Neural cell (in vitro differentiated cells): Measurements from ENCODE around the gene EFEMP2.

Source experiments
- EP300 ChIP-seq: fragments of 450-650 bp; conservative IDR thresholded peaks from 2 replicates; pipeline ENCODE4 v1.6.1; 2014; ENCODE audit warnings: antibody characterized with exemption, mild to moderate bottlenecking, moderate library complexity; ENCODE audit not compliant: poor library complexity, severe bottlenecking
- POLR2AphosphoS5 ChIP-seq: IDR thresholded peaks from 2 replicates; pipeline ENCODE4 v1.6.1; 2012
- TF ChIP-seq, protein P1 (sequence below): fragments of 450-650 bp; IDR thresholded peaks from 2 replicates; pipeline ENCODE4 v1.5.1; 2014; ENCODE audit warnings: antibody characterized with exemption, mild to moderate bottlenecking, moderate library complexity; ENCODE audit not compliant: poor library complexity, severe bottlenecking

DNA sequence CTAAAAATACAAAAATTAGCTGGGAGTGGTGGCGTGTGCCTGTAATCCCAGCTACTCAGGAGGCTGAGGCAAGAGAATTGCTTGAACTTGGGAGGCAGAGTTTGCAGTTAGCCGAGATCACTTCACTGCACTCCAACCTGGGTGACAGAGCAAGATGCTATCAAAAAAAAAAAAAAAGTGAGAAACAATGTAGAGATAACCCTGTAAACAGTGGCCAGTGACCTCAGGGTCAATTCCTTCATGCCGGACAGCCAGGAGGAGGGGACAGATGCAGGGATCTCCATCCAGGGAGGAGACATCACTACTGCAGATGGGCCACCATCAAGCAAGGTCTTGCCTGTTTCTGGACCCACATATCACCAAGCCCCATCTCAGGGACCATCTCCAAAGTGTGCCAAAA lies 24.9 kb downstream of the EFEMP2 start:
- TF ChIP-seq, protein P1, sequence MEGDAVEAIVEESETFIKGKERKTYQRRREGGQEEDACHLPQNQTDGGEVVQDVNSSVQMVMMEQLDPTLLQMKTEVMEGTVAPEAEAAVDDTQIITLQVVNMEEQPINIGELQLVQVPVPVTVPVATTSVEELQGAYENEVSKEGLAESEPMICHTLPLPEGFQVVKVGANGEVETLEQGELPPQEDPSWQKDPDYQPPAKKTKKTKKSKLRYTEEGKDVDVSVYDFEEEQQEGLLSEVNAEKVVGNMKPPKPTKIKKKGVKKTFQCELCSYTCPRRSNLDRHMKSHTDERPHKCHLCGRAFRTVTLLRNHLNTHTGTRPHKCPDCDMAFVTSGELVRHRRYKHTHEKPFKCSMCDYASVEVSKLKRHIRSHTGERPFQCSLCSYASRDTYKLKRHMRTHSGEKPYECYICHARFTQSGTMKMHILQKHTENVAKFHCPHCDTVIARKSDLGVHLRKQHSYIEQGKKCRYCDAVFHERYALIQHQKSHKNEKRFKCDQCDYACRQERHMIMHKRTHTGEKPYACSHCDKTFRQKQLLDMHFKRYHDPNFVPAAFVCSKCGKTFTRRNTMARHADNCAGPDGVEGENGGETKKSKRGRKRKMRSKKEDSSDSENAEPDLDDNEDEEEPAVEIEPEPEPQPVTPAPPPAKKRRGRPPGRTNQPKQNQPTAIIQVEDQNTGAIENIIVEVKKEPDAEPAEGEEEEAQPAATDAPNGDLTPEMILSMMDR = no peak
- no peak for TF ChIP-seq EP300
- no peak for TF ChIP-seq POLR2AphosphoS5
